ENCODE data around the gene ODR4. TPM values are rescaled to one million over a fixed set of nuclear protein-coding genes. Genes with fewer than 3 reads are reported as not detected.

ODR4 gene
- polyA plus RNA-seq, 1 donor from 2014 or later, result 32.6 TPM

DNA sequence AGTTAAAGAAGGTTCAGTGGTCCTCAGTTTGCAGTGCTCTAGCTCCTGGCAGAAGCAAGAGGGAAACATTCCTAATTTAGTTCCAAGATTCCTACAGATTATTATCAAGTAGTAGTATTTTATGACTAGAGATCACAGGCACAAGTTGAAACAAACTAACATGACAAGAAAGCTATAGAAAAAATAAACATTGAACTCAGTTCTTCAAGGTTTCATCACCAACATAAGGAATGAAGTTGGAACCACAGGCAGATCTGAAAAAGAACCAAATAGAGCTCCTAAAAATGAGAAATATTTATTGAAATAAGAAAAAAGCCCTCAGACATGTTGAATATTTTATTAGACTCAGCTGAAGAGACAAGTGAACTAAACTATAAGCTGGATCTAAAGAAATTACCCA lies 44.7 kb downstream of the ODR4 start:
- Histone ChIP-seq H3K4me3 (ENCODE audit: low read length) (no peak overlapping the region), H3K27ac (ENCODE audit: low read length) (no peak overlapping the region), H3K27me3 (ENCODE audit: insufficient read depth, low read depth, low read length) (no peaks in the 10 kb centered on the region), H3K4me2 (ENCODE audit: low read length) (no peak overlapping the region), H3K9me3 (ENCODE audit: low read length) (no peaks in the 10 kb centered on the region), H3K9me2 (ENCODE audit: insufficient read depth, low read length) (no peaks in the 10 kb centered on the region), H3K79me2 (replicated peaks; ENCODE audit: insufficient read depth, low read length) (no peaks in the 10 kb centered on the region), H2AFZ (ENCODE audit: low read depth, low read length) (no peak overlapping the region), H3F3A (ENCODE audit: insufficient read depth, low read length, poor library complexity, severe bottlenecking) (no peaks in the 10 kb centered on the region), H4K20me1 (ENCODE audit: insufficient read depth) (no peaks in the 10 kb centered on the region), H3K9ac (ENCODE audit: low read length) (no peak overlapping the region), H3K36me3 (ENCODE audit: insufficient read depth, low read length) (no peaks in the 10 kb centered on the region)
- TF ChIP-seq POLR2AphosphoS5 (IDR thresholded peaks at IDR 0.05) (no peak), SMC3 (conservative IDR thresholded peaks at IDR 0.05; ENCODE audit: poor library complexity) (no peak), RAD21 (conservative IDR thresholded peaks at IDR 0.05) (no peak), TAF1 (IDR thresholded peaks at IDR 0.05; ENCODE audit: low read depth) (no peak), MXI1 (conservative IDR thresholded peaks at IDR 0.05; ENCODE audit: poor library complexity, severe bottlenecking) (no peak), EZH2 (IDR thresholded peaks at IDR 0.05; ENCODE audit: borderline replicate concordance, insufficient read depth, low read length, poor library complexity, severe bottlenecking) (no peak)
- TF ChIP-seq, protein P1, sequence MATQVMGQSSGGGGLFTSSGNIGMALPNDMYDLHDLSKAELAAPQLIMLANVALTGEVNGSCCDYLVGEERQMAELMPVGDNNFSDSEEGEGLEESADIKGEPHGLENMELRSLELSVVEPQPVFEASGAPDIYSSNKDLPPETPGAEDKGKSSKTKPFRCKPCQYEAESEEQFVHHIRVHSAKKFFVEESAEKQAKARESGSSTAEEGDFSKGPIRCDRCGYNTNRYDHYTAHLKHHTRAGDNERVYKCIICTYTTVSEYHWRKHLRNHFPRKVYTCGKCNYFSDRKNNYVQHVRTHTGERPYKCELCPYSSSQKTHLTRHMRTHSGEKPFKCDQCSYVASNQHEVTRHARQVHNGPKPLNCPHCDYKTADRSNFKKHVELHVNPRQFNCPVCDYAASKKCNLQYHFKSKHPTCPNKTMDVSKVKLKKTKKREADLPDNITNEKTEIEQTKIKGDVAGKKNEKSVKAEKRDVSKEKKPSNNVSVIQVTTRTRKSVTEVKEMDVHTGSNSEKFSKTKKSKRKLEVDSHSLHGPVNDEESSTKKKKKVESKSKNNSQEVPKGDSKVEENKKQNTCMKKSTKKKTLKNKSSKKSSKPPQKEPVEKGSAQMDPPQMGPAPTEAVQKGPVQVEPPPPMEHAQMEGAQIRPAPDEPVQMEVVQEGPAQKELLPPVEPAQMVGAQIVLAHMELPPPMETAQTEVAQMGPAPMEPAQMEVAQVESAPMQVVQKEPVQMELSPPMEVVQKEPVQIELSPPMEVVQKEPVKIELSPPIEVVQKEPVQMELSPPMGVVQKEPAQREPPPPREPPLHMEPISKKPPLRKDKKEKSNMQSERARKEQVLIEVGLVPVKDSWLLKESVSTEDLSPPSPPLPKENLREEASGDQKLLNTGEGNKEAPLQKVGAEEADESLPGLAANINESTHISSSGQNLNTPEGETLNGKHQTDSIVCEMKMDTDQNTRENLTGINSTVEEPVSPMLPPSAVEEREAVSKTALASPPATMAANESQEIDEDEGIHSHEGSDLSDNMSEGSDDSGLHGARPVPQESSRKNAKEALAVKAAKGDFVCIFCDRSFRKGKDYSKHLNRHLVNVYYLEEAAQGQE (IDR thresholded peaks at IDR 0.05; ENCODE audit: borderline replicate concordance), result no peak
- TF ChIP-seq, protein P2, sequence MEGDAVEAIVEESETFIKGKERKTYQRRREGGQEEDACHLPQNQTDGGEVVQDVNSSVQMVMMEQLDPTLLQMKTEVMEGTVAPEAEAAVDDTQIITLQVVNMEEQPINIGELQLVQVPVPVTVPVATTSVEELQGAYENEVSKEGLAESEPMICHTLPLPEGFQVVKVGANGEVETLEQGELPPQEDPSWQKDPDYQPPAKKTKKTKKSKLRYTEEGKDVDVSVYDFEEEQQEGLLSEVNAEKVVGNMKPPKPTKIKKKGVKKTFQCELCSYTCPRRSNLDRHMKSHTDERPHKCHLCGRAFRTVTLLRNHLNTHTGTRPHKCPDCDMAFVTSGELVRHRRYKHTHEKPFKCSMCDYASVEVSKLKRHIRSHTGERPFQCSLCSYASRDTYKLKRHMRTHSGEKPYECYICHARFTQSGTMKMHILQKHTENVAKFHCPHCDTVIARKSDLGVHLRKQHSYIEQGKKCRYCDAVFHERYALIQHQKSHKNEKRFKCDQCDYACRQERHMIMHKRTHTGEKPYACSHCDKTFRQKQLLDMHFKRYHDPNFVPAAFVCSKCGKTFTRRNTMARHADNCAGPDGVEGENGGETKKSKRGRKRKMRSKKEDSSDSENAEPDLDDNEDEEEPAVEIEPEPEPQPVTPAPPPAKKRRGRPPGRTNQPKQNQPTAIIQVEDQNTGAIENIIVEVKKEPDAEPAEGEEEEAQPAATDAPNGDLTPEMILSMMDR (IDR thresholded peaks at IDR 0.05; ENCODE audit: poor library complexity, severe bottlenecking), result no peak

DNA sequence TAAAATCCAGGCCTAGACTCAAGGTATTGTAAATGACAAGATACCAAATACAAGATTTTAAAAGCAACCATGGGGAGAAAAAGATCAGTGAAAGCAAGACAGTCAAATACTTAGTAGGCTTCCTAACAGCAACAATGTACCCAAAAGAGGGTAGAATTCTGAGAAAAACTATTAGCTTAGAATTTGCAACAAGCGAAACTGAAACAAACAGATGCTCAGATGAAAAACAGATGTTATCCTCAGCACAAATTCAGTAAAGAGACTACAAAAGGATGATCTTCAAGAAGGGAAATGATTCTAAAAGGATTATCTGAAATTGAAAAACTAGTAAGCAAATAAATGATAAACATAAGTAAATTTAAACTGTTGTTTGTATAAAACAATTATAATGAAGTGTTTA lies 45.3 kb downstream of the ODR4 start:
- Histone ChIP-seq H3K4me2 (ENCODE audit: low read length) (no peak overlapping the region), H3K27me3 (ENCODE audit: insufficient read depth, low read depth, low read length) (no peaks in the 10 kb centered on the region), H3K9me3 (ENCODE audit: low read length) (no peaks in the 10 kb centered on the region), H3K4me3 (ENCODE audit: low read length) (no peak overlapping the region), H3K9ac (ENCODE audit: low read length) (no peak overlapping the region), H3K27ac (ENCODE audit: low read length) (no peak overlapping the region), H3K36me3 (ENCODE audit: insufficient read depth, low read length) (no peaks in the 10 kb centered on the region), H3K9me2 (ENCODE audit: insufficient read depth, low read length) (no peaks in the 10 kb centered on the region), H4K20me1 (ENCODE audit: insufficient read depth) (no peaks in the 10 kb centered on the region), H3F3A (ENCODE audit: insufficient read depth, low read length, poor library complexity, severe bottlenecking) (no peaks in the 10 kb centered on the region), H2AFZ (ENCODE audit: low read depth, low read length) (no peak overlapping the region), H3K79me2 (replicated peaks; ENCODE audit: insufficient read depth, low read length) (no peaks in the 10 kb centered on the region)
- no peak for TF ChIP-seq POLR2AphosphoS5 (IDR thresholded peaks at IDR 0.05)

GRCh38 chr1:186421446-186421845 lies 45.8 kb downstream of the ODR4 start:
- H3K9me2 ChIP-seq (ENCODE audit: insufficient read depth, low read length), result no peaks in the 10 kb centered on the region
- TF ChIP-seq RAD21 (conservative IDR thresholded peaks at IDR 0.05) (no peak), EP300 (conservative IDR thresholded peaks at IDR 0.05; ENCODE audit: poor library complexity, severe bottlenecking) (no peak), EZH2 (IDR thresholded peaks at IDR 0.05; ENCODE audit: borderline replicate concordance, insufficient read depth, low read length, poor library complexity, severe bottlenecking) (no peak), MXI1 (conservative IDR thresholded peaks at IDR 0.05; ENCODE audit: poor library complexity, severe bottlenecking) (no peak), TAF1 (IDR thresholded peaks at IDR 0.05; ENCODE audit: low read depth) (no peak), POLR2AphosphoS5 (IDR thresholded peaks at IDR 0.05) (no peak), SMC3 (conservative IDR thresholded peaks at IDR 0.05; ENCODE audit: poor library complexity) (no peak)
- TF ChIP-seq, protein P1 (IDR thresholded peaks at IDR 0.05; ENCODE audit: borderline replicate concordance), result no peak
- TF ChIP-seq, protein P2 (IDR thresholded peaks at IDR 0.05; ENCODE audit: poor library complexity, severe bottlenecking), result no peak
- no peak overlapping the region for H3K9ac ChIP-seq (ENCODE audit: low read length)
- H3K79me2 ChIP-seq (replicated peaks; ENCODE audit: insufficient read depth, low read length), result no peaks in the 10 kb centered on the region
- no peaks in the 10 kb centered on the region for H3K9me3 ChIP-seq (ENCODE audit: low read length)
- H3K27ac ChIP-seq (ENCODE audit: low read length), result no peak overlapping the region
- H4K20me1 ChIP-seq (ENCODE audit: insufficient read depth), result no peaks in the 10 kb centered on the region
- no peak overlapping the region for H2AFZ ChIP-seq (ENCODE audit: low read depth, low read length)
- no peak overlapping the region for H3K4me2 ChIP-seq (ENCODE audit: low read length)
- H3K27me3 ChIP-seq (ENCODE audit: insufficient read depth, low read depth, low read length), result no peaks in the 10 kb centered on the region
- H3K4me3 ChIP-seq (ENCODE audit: low read length), result no peak overlapping the region
- H3F3A ChIP-seq (ENCODE audit: insufficient read depth, low read length, poor library complexity, severe bottlenecking), result no peaks in the 10 kb centered on the region
- no peaks in the 10 kb centered on the region for H3K36me3 ChIP-seq (ENCODE audit: insufficient read depth, low read length)

Measured in neural cell (in vitro differentiated cells).